ENCODE results near the gene NXN.

DNA sequence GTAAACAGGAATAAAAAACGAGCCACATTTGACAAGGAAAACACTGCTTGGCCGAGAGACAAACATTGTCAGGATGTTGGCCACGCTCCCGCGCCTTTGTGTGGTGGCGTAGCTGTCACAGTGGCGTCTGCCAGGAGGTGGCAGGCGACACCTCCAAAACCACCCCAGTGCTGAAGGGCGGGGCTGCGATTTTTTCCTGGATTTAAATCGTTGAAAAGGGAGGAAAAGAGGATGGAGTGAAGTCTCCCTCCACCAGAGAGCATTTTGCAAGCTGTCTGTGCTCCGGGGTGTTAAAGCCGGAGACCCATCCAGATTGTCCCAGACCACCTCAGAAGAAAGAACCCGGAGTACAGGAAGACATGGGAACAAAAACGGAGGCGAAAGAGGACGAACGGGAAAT lies 184.7 kb downstream of the NXN start:
- TF ChIP-seq, protein P1, sequence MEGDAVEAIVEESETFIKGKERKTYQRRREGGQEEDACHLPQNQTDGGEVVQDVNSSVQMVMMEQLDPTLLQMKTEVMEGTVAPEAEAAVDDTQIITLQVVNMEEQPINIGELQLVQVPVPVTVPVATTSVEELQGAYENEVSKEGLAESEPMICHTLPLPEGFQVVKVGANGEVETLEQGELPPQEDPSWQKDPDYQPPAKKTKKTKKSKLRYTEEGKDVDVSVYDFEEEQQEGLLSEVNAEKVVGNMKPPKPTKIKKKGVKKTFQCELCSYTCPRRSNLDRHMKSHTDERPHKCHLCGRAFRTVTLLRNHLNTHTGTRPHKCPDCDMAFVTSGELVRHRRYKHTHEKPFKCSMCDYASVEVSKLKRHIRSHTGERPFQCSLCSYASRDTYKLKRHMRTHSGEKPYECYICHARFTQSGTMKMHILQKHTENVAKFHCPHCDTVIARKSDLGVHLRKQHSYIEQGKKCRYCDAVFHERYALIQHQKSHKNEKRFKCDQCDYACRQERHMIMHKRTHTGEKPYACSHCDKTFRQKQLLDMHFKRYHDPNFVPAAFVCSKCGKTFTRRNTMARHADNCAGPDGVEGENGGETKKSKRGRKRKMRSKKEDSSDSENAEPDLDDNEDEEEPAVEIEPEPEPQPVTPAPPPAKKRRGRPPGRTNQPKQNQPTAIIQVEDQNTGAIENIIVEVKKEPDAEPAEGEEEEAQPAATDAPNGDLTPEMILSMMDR (IDR thresholded peaks at IDR 0.05): no peak; the same call in 1 of the 2 replicates
- TF ChIP-seq POLR2AphosphoS5 (IDR thresholded peaks at IDR 0.05; ENCODE audit: low read depth, low read length) (no peak; the same call in 1 of the 2 replicates), SIN3A (IDR thresholded peaks at IDR 0.05; ENCODE audit: borderline replicate concordance, insufficient read depth, low read depth, low read length) (no peak), TCF7L2 (IDR thresholded peaks at IDR 0.05; ENCODE audit: low read depth, low read length) (no peak)
- TF ChIP-seq, protein P2, sequence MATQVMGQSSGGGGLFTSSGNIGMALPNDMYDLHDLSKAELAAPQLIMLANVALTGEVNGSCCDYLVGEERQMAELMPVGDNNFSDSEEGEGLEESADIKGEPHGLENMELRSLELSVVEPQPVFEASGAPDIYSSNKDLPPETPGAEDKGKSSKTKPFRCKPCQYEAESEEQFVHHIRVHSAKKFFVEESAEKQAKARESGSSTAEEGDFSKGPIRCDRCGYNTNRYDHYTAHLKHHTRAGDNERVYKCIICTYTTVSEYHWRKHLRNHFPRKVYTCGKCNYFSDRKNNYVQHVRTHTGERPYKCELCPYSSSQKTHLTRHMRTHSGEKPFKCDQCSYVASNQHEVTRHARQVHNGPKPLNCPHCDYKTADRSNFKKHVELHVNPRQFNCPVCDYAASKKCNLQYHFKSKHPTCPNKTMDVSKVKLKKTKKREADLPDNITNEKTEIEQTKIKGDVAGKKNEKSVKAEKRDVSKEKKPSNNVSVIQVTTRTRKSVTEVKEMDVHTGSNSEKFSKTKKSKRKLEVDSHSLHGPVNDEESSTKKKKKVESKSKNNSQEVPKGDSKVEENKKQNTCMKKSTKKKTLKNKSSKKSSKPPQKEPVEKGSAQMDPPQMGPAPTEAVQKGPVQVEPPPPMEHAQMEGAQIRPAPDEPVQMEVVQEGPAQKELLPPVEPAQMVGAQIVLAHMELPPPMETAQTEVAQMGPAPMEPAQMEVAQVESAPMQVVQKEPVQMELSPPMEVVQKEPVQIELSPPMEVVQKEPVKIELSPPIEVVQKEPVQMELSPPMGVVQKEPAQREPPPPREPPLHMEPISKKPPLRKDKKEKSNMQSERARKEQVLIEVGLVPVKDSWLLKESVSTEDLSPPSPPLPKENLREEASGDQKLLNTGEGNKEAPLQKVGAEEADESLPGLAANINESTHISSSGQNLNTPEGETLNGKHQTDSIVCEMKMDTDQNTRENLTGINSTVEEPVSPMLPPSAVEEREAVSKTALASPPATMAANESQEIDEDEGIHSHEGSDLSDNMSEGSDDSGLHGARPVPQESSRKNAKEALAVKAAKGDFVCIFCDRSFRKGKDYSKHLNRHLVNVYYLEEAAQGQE (IDR thresholded peaks at IDR 0.05; ENCODE audit: insufficient read depth in 1 of 2, low read depth in 2 of 2, low read length in 1 of 2): no peak

Measured in Panc1 (cell line).